Measurements from ENCODE around the gene PRSS56. TPM values are rescaled to one million over a fixed set of nuclear protein-coding genes. Genes with fewer than 3 reads are reported as not detected.

Gene PRSS56
- total and polyA plus RNA-seq, 2 of the 8 experiments (the other 6 are each of a cell fraction or from before 2014, with no cell fraction given) = 0.03 TPM; not detected in 1

DNA sequence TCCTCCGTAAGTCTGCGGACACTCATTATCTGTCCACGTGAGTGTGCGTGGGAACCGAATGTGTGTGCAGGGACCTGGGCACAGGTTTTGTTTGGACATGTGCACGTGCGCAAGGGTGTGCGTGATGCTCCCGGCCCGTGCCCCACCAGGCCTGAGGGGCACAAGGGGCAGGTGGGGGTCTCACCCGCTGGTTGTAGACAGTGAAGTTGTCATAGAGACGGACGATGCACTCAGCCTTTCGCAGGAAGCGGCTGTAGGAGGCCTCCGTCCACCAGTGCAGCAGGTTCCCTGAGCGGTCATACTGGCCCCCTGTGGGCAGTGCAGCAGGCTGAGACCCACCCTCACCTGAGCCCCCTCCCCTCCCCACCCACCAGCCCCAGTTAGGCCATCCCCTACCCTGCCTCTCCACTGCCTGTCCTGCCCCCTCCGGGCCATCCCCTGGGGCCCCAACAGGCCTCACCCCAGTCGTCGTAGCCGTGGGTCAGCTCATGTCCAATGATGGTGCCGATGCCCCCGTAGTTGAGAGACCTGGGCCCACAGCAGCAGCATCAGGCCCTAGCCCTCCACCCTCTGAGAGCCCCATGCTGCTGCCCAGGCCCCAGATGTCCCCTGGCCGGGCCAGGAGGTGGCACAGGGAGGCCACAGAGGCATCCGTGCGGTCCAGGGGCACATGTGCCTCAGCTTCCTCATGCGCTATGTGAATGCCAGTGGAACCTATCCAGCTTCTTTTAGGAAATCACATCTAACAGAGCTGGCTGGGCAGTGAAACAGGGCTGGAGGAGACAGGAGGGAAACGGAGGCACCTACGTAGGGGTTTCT, 38.7 kb upstream of the PRSS56 start:
- Histone ChIP-seq H3K27me3 (replicated peaks in 1 of 4; ENCODE audit: control insufficient read depth in 3 of 4, extremely low read depth in 1 of 4, insufficient read depth in 3 of 4, low read length in 3 of 4) (peaks cover 26 to 31% (median 27%) of the 10 kb centered on the region in 4 experiments), H3K23ac (ENCODE audit: insufficient read length) (no peak overlapping the region), H2BK5ac (ENCODE audit: low read depth, low read length) (no peak overlapping the region), H2AK5ac (ENCODE audit: low read depth, low read length) (no peak overlapping the region), H3K14ac (ENCODE audit: insufficient read length) (no peak overlapping the region), H4K91ac (replicated peaks; ENCODE audit: insufficient read length, low read length) (no peak overlapping the region), H3K4me1 (replicated peaks in 1 of 4; ENCODE audit: control insufficient read depth in 3 of 4, insufficient read depth in 4 of 4, low read length in 3 of 4) (peaks cover 0 to 10% (median 5%) of the 10 kb centered on the region in 4 experiments; a peak in 5 of 7 replicates), H3K36me3 (ENCODE audit: control insufficient read depth in 2 of 4, insufficient read depth in 4 of 4, low read length in 3 of 4) (peaks cover 0 to 10% (median 0%) of the 10 kb centered on the region in 4 experiments; a peak in 1 of 8 replicates), H3K23me2 (ENCODE audit: low read depth, low read length) (peaks cover 8% of the 10 kb centered on the region; the same call in 1 of the 2 replicates), H2BK20ac (ENCODE audit: low read length) (no peak overlapping the region), H3K9me3 (ENCODE audit: insufficient read depth in 2 of 2, low read depth in 1 of 2, low read length in 1 of 2) (no peaks in the 10 kb centered on the region), H3K4ac (replicated peaks; ENCODE audit: insufficient read length, low read depth, low read length) (no peak overlapping the region), H3K4me2 (ENCODE audit: insufficient read depth in 1 of 2, low read depth in 2 of 2, low read length in 2 of 2) (no peak overlapping the region), H3K56ac (replicated peaks; ENCODE audit: insufficient read length, low read depth, low read length) (no peak overlapping the region), H3K79me1 (ENCODE audit: low read depth, low read length) (no peaks in the 10 kb centered on the region), H3K27ac (ENCODE audit: low read depth, low read length) (no peak overlapping the region), H3K79me2 (ENCODE audit: control insufficient read depth in 1 of 2, insufficient read depth in 2 of 2, low read length in 2 of 2) (no peaks in the 10 kb centered on the region), H2BK120ac (replicated peaks; ENCODE audit: low read depth, low read length) (no peak overlapping the region), H4K8ac (ENCODE audit: extremely low read depth, insufficient read depth, low read length) (no peak overlapping the region), H3K4me3 (ENCODE audit: extremely low read depth in 1 of 4, insufficient read depth in 2 of 4, low read depth in 3 of 4, low read length in 4 of 4) (no peak overlapping the region), H2BK12ac (ENCODE audit: low read depth, low read length) (no peak overlapping the region), H2AFZ (ENCODE audit: low read length) (no peak overlapping the region), H4K20me1 (replicated peaks in 1 of 2; ENCODE audit: control insufficient read depth in 1 of 2, insufficient read depth in 2 of 2, low read length in 2 of 2) (peaks cover 4 to 13% of the 10 kb centered on the region in 2 experiments), H4K5ac (ENCODE audit: insufficient read length, low read depth, low read length) (no peak overlapping the region), H2BK15ac (ENCODE audit: low read length) (no peak overlapping the region), H3K9ac (replicated peaks in 1 of 4; ENCODE audit: extremely low read depth in 1 of 4, low read depth in 3 of 4, low read length in 3 of 4) (no peak overlapping the region), H3K18ac (ENCODE audit: extremely low read depth, low read length) (no peak overlapping the region)
- no peak for DNase-seq (ENCODE audit: low read depth in 1 of 2, low spot score in 2 of 2)
- ChIA-PET CTCF (ENCODE audit: partially characterized antibody) (interaction anchor here (0.6 to 4.5 kb wide), 6 partner anchors 8 to 110 kb away, joined by 3 to 17 read pairs (median 5); no protein-coding TSS in a partner anchor), POLR2A (ENCODE audit: partially characterized antibody) (no interaction called here)
- no peak for FAIRE-seq
- 89% methylated on average over 28 of the region's 29 CpGs; no CpG with 5 or more reads in 1 of the 2 experiments for WGBS, 2 experiments (ENCODE audit: extremely low coverage in 1 of 2, insufficient coverage in 1 of 2, insufficient read length in 1 of 2, insufficient replicate concordance in 2 of 2, low coverage in 1 of 2, low lambda C conversion rate in 2 of 2, missing lambda C conversion rate in 1 of 2)
- TF ChIP-seq, protein P1, sequence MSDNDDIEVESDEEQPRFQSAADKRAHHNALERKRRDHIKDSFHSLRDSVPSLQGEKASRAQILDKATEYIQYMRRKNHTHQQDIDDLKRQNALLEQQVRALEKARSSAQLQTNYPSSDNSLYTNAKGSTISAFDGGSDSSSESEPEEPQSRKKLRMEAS (IDR thresholded peaks at IDR 0.05) = no peak
- TF ChIP-seq SP4 (IDR thresholded peaks at IDR 0.05; ENCODE audit: low read length) (no peak), KDM4A (IDR thresholded peaks at IDR 0.05; ENCODE audit: low read depth, low read length, severe bottlenecking) (no peak), RNF2 (IDR thresholded peaks at IDR 0.05; ENCODE audit: borderline replicate concordance, low read depth, low read length, missing control alignments, poor library complexity, severe bottlenecking) (no peak), BRCA1 (IDR thresholded peaks at IDR 0.05; ENCODE audit: low read depth, low read length) (no peak), SIX5 (IDR thresholded peaks at IDR 0.05; ENCODE audit: low read depth, low read length) (no peak), ZNF274 (IDR thresholded peaks at IDR 0.05; ENCODE audit: borderline replicate concordance, extremely low read depth, low read length) (no peak), HDAC2 (IDR thresholded peaks at IDR 0.05; ENCODE audit: borderline replicate concordance in 1 of 2, low read depth in 2 of 2, low read length in 2 of 2) (no peak), EZH2 (IDR thresholded peaks at IDR 0.05; ENCODE audit: low read depth, low read length, severe bottlenecking) (no peak), CREB1 (IDR thresholded peaks at IDR 0.05) (no peak), KDM5A (IDR thresholded peaks at IDR 0.05; ENCODE audit: low read length) (no peak)

Measured in H1 (cell line).